ENCODE results near the gene ATG4A.

ATG4A gene

GRCh38 chrX:108131471-108131870 is 39.9 kb downstream of the ATG4A start:
- no peak overlapping the region for H3K4me3 ChIP-seq (ENCODE audit: low read depth, low read length)
- DNase-seq (ENCODE audit: low read depth) = no peak
- TF ChIP-seq CTCF (IDR thresholded peaks at IDR 0.05; ENCODE audit: insufficient read depth, low read depth, low read length, missing control alignments) = no peak

- H3K4me3 ChIP-seq (ENCODE audit: low read depth, low read length) = no peak overlapping the region
- no peak for TF ChIP-seq CTCF (IDR thresholded peaks at IDR 0.05; ENCODE audit: insufficient read depth, low read depth, low read length, missing control alignments)
These were observed 40.5 kb downstream of the ATG4A start for GRCh38 chrX:108132034-108132433.

GRCh38 chrX:108132876-108133275 is 41.3 kb downstream of the ATG4A start:
- TF ChIP-seq CTCF (IDR thresholded peaks at IDR 0.05; ENCODE audit: insufficient read depth, low read depth, low read length, missing control alignments) = no peak
- no peak overlapping the region for H3K4me3 ChIP-seq (ENCODE audit: low read depth, low read length)
- no peak for DNase-seq (ENCODE audit: low read depth)

More at GRCh38 chrX:108132034-108132433, 40.5 kb downstream of the ATG4A start:
- DNase-seq (ENCODE audit: low read depth) = no peak

GRCh38 chrX:108134724-108135123 is 43.1 kb downstream of the ATG4A start:
- no peak for TF ChIP-seq CTCF (IDR thresholded peaks at IDR 0.05; ENCODE audit: insufficient read depth, low read depth, low read length, missing control alignments)
- no peak for DNase-seq (ENCODE audit: low read depth)
- H3K4me3 ChIP-seq (ENCODE audit: low read depth, low read length) = no peak overlapping the region

GRCh38 chrX:108138814-108139702 is 47.5 kb downstream of the ATG4A start:
- TF ChIP-seq CTCF (IDR thresholded peaks at IDR 0.05; ENCODE audit: insufficient read depth, low read depth, low read length, missing control alignments) = peak; percentile 30
- H3K4me3 ChIP-seq (ENCODE audit: low read depth, low read length) = no peak overlapping the region
- DNase-seq (ENCODE audit: low read depth) = peak; percentile 7

- DNase-seq (ENCODE audit: low read depth) = peak; percentile 52
- no peak for TF ChIP-seq CTCF (IDR thresholded peaks at IDR 0.05; ENCODE audit: insufficient read depth, low read depth, low read length, missing control alignments)
- H3K4me3 ChIP-seq (ENCODE audit: low read depth, low read length) = no peak overlapping the region
These were observed 56.9 kb downstream of the ATG4A start for GRCh38 chrX:108148524-108148923.
